HG03039 (cell line): ENCODE measurements around the gene ARL15.
A peak's percentile ranks its signal among the peaks of the same experiment; 100 is the strongest.

Experiments
- ATAC-seq: cut with Tn5 transposase; IDR thresholded peaks from one replicate; pipeline ENCODE4 v1.9.1; 2021; ENCODE audit warnings: mild to moderate bottlenecking, moderate library complexity; ENCODE audit not compliant: unreplicated experiment

The ARL15 gene

GRCh38 chr5:54254482-54255198 lies 55.7 kb downstream of the ARL15 start:
- ATAC-seq, result no peak

- ATAC-seq, result no peak
Observed at GRCh38 chr5:54251981-54252380, 58.4 kb downstream of the ARL15 start.

- ATAC-seq, result no peak
Observed at GRCh38 chr5:54249210-54250028, 61.0 kb downstream of the ARL15 start.

GRCh38 chr5:54247226-54247625 lies 63.1 kb downstream of the ARL15 start:
- no peak for ATAC-seq

- no peak for ATAC-seq
Observed at GRCh38 chr5:54243483-54244080, 66.8 kb downstream of the ARL15 start.

- ATAC-seq, result no peak
Observed at GRCh38 chr5:54242297-54242696, 68.1 kb downstream of the ARL15 start.

GRCh38 chr5:54234304-54234933 lies 76.0 kb downstream of the ARL15 start:
- no peak for ATAC-seq

- no peak for ATAC-seq
Observed at GRCh38 chr5:54230936-54231685, 79.3 kb downstream of the ARL15 start.

- ATAC-seq, result peak; percentile 85
Observed at GRCh38 chr5:54229041-54229780, 81.2 kb downstream of the ARL15 start.

GRCh38 chr5:54227759-54228158 lies 82.6 kb downstream of the ARL15 start:
- ATAC-seq, result no peak

GRCh38 chr5:54227109-54227508 lies 83.3 kb downstream of the ARL15 start:
- no peak for ATAC-seq

- ATAC-seq, result no peak
Observed at GRCh38 chr5:54226215-54226614, 84.2 kb downstream of the ARL15 start.

GRCh38 chr5:54224103-54224826 lies 86.1 kb downstream of the ARL15 start:
- no peak for ATAC-seq

- no peak for ATAC-seq
Observed at GRCh38 chr5:54222336-54222735, 88.0 kb downstream of the ARL15 start.

- no peak for ATAC-seq
Observed at GRCh38 chr5:54221135-54221534, 89.2 kb downstream of the ARL15 start.

GRCh38 chr5:54220230-54221040 lies 89.9 kb downstream of the ARL15 start:
- no peak for ATAC-seq

GRCh38 chr5:54217826-54218503 lies 92.4 kb downstream of the ARL15 start:
- ATAC-seq, result no peak

- no peak for ATAC-seq
Observed at GRCh38 chr5:54215233-54215736, 95.1 kb downstream of the ARL15 start.
